Endothelial cell of umbilical vein (primary cell): Measurements from ENCODE around the gene COL19A1. TPM values are rescaled to one million over a fixed set of nuclear protein-coding genes. Genes with fewer than 3 reads are reported as not detected.

ENCODE experiments used
- BruUV-seq: library from RNA; stranded (reverse); fragments of 400-500 nt; replicated peaks from 2 replicates; lab custom pipeline; 2021; lab: Mats Ljungman, UMichigan
- CTCF ChIA-PET: fragments of 300-600, 350-600 bp; sonication (Branson Sonifier 250); formaldehyde crosslinking; loops from one replicate; lab custom pipeline; 2021; ENCODE audit warnings: antibody characterized with exemption, inconsistent platforms; lab: Charles Lee
- POLR2A ChIA-PET: fragments of 300-600, 350-600 bp; sonication (Branson Sonifier 250); formaldehyde crosslinking; loops from one replicate; lab custom pipeline; 2021; ENCODE audit warnings: antibody characterized with exemption, inconsistent platforms; lab: Charles Lee
- DNase-seq: peaks from one replicate; pipeline ENCODE4 v3.0.0-alpha.2; 2011; ENCODE audit warnings: low read depth, low spot score
- FAIRE-seq: peaks from 2 replicates; lab custom pipeline; 2011; peaks lifted over from hg19 to GRCh38; lab: Jason Lieb, UNC
- H2AFZ ChIP-seq: 2 replicates; pipeline ENCODE4 v1.6.0; 2012; ENCODE audit warnings: low read depth, low read length, control low read depth, inconsistent platforms
- H3K27ac ChIP-seq: 2 replicates; pipeline ENCODE4 v1.5.1; 2011; ENCODE audit warnings: low read depth, mild to moderate bottlenecking, control low read depth, low read length, moderate library complexity; ENCODE audit not compliant: insufficient read depth
- H3K27me3 ChIP-seq, 2 experiments: 2 replicates each; pipeline versions ENCODE4 v1.6.0 to v1.6.1; 2011; ENCODE audit warnings: low read length in 2 of 2, mixed read lengths in 1 of 2; ENCODE audit not compliant: control insufficient read depth in 2 of 2, insufficient read depth in 2 of 2
- H3K36me3 ChIP-seq, 2 experiments: 2 replicates in 1 of 2; 3 replicates in 1 of 2; pipeline ENCODE4 v1.5.1; 2011; ENCODE audit warnings: low read length in 2 of 2, mild to moderate bottlenecking in 1 of 2, moderate library complexity in 1 of 2; ENCODE audit not compliant: control insufficient read depth in 2 of 2, insufficient read depth in 2 of 2; ENCODE audit errors: extremely low read depth in 1 of 2
- H3K4me1 ChIP-seq: 3 replicates; pipeline ENCODE4 v1.5.1; 2011; ENCODE audit warnings: mild to moderate bottlenecking, low read length; ENCODE audit not compliant: control insufficient read depth, insufficient read depth; ENCODE audit errors: extremely low read depth
- H3K4me2 ChIP-seq: 2 replicates; pipeline ENCODE4 v1.6.1; 2011; ENCODE audit warnings: low read length, control low read depth, mixed read lengths; ENCODE audit not compliant: insufficient read depth
- H3K4me3 ChIP-seq, 3 experiments: fragments of 200-600 bp in 1 of 3; sonication (generic), shearing (Covaris generic) in 1 of 3; replicated peaks in 1 of 3; 2 replicates each; pipeline ENCODE4 v1.5.1; 2011 to 2016; ENCODE audit warnings: control low read depth in 3 of 3, low read length in 3 of 3, mild to moderate bottlenecking in 2 of 3, inconsistent platforms in 1 of 3, low read depth in 1 of 3, moderate library complexity in 1 of 3; ENCODE audit not compliant: insufficient read depth in 1 of 3
- H3K79me2 ChIP-seq: 2 replicates; pipeline ENCODE4 v1.6.0; 2012; ENCODE audit warnings: low read length, inconsistent platforms; ENCODE audit not compliant: control insufficient read depth, insufficient read depth
- H3K9ac ChIP-seq: replicated peaks from 2 replicates; pipeline ENCODE3; 2011; ENCODE audit warnings: low read length, control low read depth; ENCODE audit not compliant: insufficient read depth; ENCODE audit errors: extremely low read depth
- H3K9me1 ChIP-seq: replicated peaks from 3 replicates; pipeline ENCODE4 v1.6.0; 2011; ENCODE audit warnings: mild to moderate bottlenecking, low read length; ENCODE audit not compliant: control insufficient read depth, insufficient read depth; ENCODE audit errors: extremely low read depth
- H3K9me3 ChIP-seq: replicated peaks from 2 replicates; pipeline ENCODE4 v1.5.1; 2012; ENCODE audit warnings: low read length, inconsistent platforms; ENCODE audit not compliant: control insufficient read depth, insufficient read depth
- H4K20me1 ChIP-seq: replicated peaks from 2 replicates; pipeline ENCODE3; 2011; ENCODE audit warnings: mild to moderate bottlenecking, low read length; ENCODE audit not compliant: control insufficient read depth, insufficient read depth; ENCODE audit errors: extremely low read depth
- CTCF ChIP-seq, 2 donors: IDR thresholded peaks; 1 replicate in 1 of 2; 2 replicates in 1 of 2; pipeline ENCODE4 v1.5.1; 2011; ENCODE audit warnings: low read length in 2 of 2, mild to moderate bottlenecking in 2 of 2, moderate library complexity in 2 of 2, control low read depth in 1 of 2, inconsistent platforms in 1 of 2, low read depth in 1 of 2; ENCODE audit not compliant: insufficient read depth in 1 of 2; ENCODE audit errors: extremely low read depth in 1 of 2
- EZH2 ChIP-seq: IDR thresholded peaks from 2 replicates; pipeline ENCODE4 v1.6.1; 2012; ENCODE audit warnings: borderline replicate concordance, low read depth, mild to moderate bottlenecking, moderate library complexity, low read length, inconsistent platforms; ENCODE audit not compliant: severe bottlenecking
- FOS ChIP-seq: IDR thresholded peaks from 2 replicates; pipeline ENCODE4 v1.6.1; 2011; ENCODE audit warnings: mild to moderate bottlenecking, low read length, moderate library complexity, borderline replicate concordance; ENCODE audit not compliant: insufficient read depth
- GATA2 ChIP-seq: IDR thresholded peaks from 2 replicates; pipeline ENCODE4 v1.7.0; 2011; ENCODE audit warnings: low read depth, mild to moderate bottlenecking, moderate library complexity, mixed read lengths, low read length; ENCODE audit not compliant: insufficient read length, insufficient read depth
- JUN ChIP-seq: IDR thresholded peaks from 2 replicates; pipeline ENCODE4 v1.6.1; 2011; ENCODE audit warnings: borderline replicate concordance, low read depth; ENCODE audit not compliant: insufficient read length, insufficient read depth
- MAX ChIP-seq: IDR thresholded peaks from 2 replicates; pipeline ENCODE4 v1.6.1; 2011; ENCODE audit not compliant: insufficient read depth, insufficient read length
- MYC ChIP-seq: IDR thresholded peaks from one replicate; pipeline ENCODE4 v1.6.1; 2011; ENCODE audit warnings: mild to moderate bottlenecking, low read depth, low read length
- POLR2A ChIP-seq: IDR thresholded peaks from 2 replicates; pipeline ENCODE4 v1.6.1; 2012; ENCODE audit warnings: low read depth, mild to moderate bottlenecking, control low read depth, low read length
- POLR2AphosphoS5 ChIP-seq: IDR thresholded peaks from 2 replicates; pipeline ENCODE4 v1.6.1; 2012; ENCODE audit warnings: low read depth, mild to moderate bottlenecking, control low read depth, low read length, moderate library complexity; ENCODE audit not compliant: insufficient read depth
- dilution Hi-C: fragments of 300-500 bp; cut with MboI; formaldehyde crosslinking; loops from one replicate; pipeline ENCODE4 v1.15.0; 2019; ENCODE audit warnings: low sequenced_read_pairs; ENCODE audit not compliant: extremely low pct_ligation_motif_present
- intact Hi-C: fragments of 100-400 bp; cut with micrococcal nuclease; formaldehyde crosslinking; loops from one replicate; pipeline ENCODE4 v1.10.0; 2022
- polyA plus RNA-seq, 4 experiments: library from polyadenylated mRNA; depleted of rRNA in 3 of 4; stranded (reverse) in 3 of 4; unstranded in 1 of 4; fragments of >200 nt; gene quantifications; 2 replicates each; pipeline versions ENCODE4 v1.2.1 to v1.2.3, GENCODE V29; 2011 to 2012; ENCODE audit warnings: missing spikeins in 1 of 4
- total RNA-seq: library from RNA; stranded (reverse); gene quantifications from 2 replicates; pipeline ENCODE4 v1.2.3, GENCODE V29; 2021

Gene COL19A1
- total and polyA plus RNA-seq, 2 donors (not counting 3 experiments of a cell fraction or from before 2014, with no cell fraction given): not detected

GRCh38 chr6:70157086-70157485 is 290.7 kb downstream of the COL19A1 start:
- CTCF ChIA-PET: no interaction called here

More at GRCh38 chr6:70157086-70157485, 290.7 kb downstream of the COL19A1 start:
- Histone ChIP-seq H3K9me3 (no peaks in the 10 kb centered on the region), H3K9me1 (no peaks in the 10 kb centered on the region), H3K4me2 (no peak overlapping the region), H3K36me3 (no peaks in the 10 kb centered on the region), H3K4me3 (no peak overlapping the region), H3K27me3 (no peaks in the 10 kb centered on the region), H4K20me1 (no peaks in the 10 kb centered on the region), H3K27ac (no peak overlapping the region), H3K79me2 (no peaks in the 10 kb centered on the region), H3K4me1 (no peaks in the 10 kb centered on the region), H3K9ac (no peak overlapping the region), H2AFZ (no peak overlapping the region)
- no TSS peak for BruUV-seq
- FAIRE-seq: no peak
- DNase-seq: no peak
- intact Hi-C loops: no loop called here
- no peak for TF ChIP-seq CTCF (IDR thresholded peaks at IDR 0.05; ENCODE audit: extremely low read depth in 1 of 2, insufficient read depth in 1 of 2, low read depth in 1 of 2, low read length in 2 of 2)
- no peak for TF ChIP-seq GATA2
- TF ChIP-seq POLR2AphosphoS5: no peak
- no peak for TF ChIP-seq FOS
- no peak for TF ChIP-seq MAX
- TF ChIP-seq MYC: no peak
- TF ChIP-seq JUN: no peak
- no peak for TF ChIP-seq EZH2
- no peak for TF ChIP-seq POLR2A
- dilution Hi-C loops: no loop called here
- POLR2A ChIA-PET: no interaction called here
